ENCODE data around the gene M1AP. TPM values are rescaled to one million over a fixed set of nuclear protein-coding genes. Genes with fewer than 3 reads are reported as not detected.

M1AP gene
- total and polyA plus RNA-seq, 9 of the 15 experiments (the other 6 are each of a cell fraction or from before 2014, with no cell fraction given) = 0.06 to 0.33 (median 0.11) TPM; not detected in 4

GRCh38 chr2:74551530-74551929, 96.6 kb downstream of the M1AP start:
- peak; percentile 26 for FAIRE-seq
- H3K9me1 ChIP-seq (ENCODE audit: control insufficient read depth, insufficient read depth, low read length) = no peaks in the 10 kb centered on the region
- CTCF ChIA-PET (ENCODE audit: low intra/inter-chr PET ratio) = no interaction called here
- no peak for ATAC-seq
- no peak for TF ChIP-seq JUN (IDR thresholded peaks at IDR 0.05; ENCODE audit: borderline replicate concordance, low read depth, low read length)
- TF ChIP-seq JUN (CRISPR knock-in tag; IDR thresholded peaks at IDR 0.05; ENCODE audit: borderline replicate concordance) = no peak
- no peak for TF ChIP-seq KLF10 (CRISPR knock-in tag; IDR thresholded peaks at IDR 0.05)
- no peak for TF ChIP-seq ZNF175 (CRISPR knock-in tag; IDR thresholded peaks at IDR 0.05; ENCODE audit: low read depth)
- TF ChIP-seq DMBX1 (CRISPR knock-in tag; IDR thresholded peaks at IDR 0.05; ENCODE audit: borderline replicate concordance) = no peak
- no peak for TF ChIP-seq NFATC3 (IDR thresholded peaks at IDR 0.05)
- TF ChIP-seq GTF3C2 (IDR thresholded peaks at IDR 0.05; ENCODE audit: borderline replicate concordance, extremely low read depth, insufficient read length) = no peak
- no peak for TF ChIP-seq HMGXB4 (CRISPR knock-in tag; IDR thresholded peaks at IDR 0.05)
- TF ChIP-seq ZNF212 (CRISPR knock-in tag; IDR thresholded peaks at IDR 0.05) = no peak
- no peak for TF ChIP-seq XRCC3 (IDR thresholded peaks at IDR 0.05)
- no peak for TF ChIP-seq CREB3L1 (IDR thresholded peaks at IDR 0.05; ENCODE audit: borderline replicate concordance, low read depth)
- TF ChIP-seq ATF2 (CRISPR knock-in tag; IDR thresholded peaks at IDR 0.05) = no peak
- no peak for TF ChIP-seq HDAC3 (IDR thresholded peaks at IDR 0.05; ENCODE audit: borderline replicate concordance, partially characterized antibody)
- no peak overlapping the region for H3K27ac ChIP-seq (ENCODE audit: extremely low read depth, low read depth, low read length)
- H3K4me2 ChIP-seq (ENCODE audit: insufficient read depth, low read length) = no peak overlapping the region
- no TSS peak for BruUV-seq (replicated peaks)
- POLR2A ChIA-PET = interaction anchor here (0.5 to 1.5 kb wide), 3 partner anchors 9 to 148 kb away, joined by 3 to 4 read pairs (median 3); no protein-coding TSS in a partner anchor
- H3K4me1 ChIP-seq (replicated peaks in 1 of 2; ENCODE audit: control insufficient read depth in 2 of 2, insufficient read depth in 2 of 2, low read length in 2 of 2) = peaks cover 25 to 66% of the 10 kb centered on the region in 2 experiments
- H4K20me1 ChIP-seq (replicated peaks; ENCODE audit: control insufficient read depth, insufficient read depth, low read length) = no peaks in the 10 kb centered on the region
- in situ Hi-C loops (cut with MboI) = no loop called here
- peaks cover 16% of the 10 kb centered on the region; the same call in 2 of the 3 replicates for H3K79me2 ChIP-seq (ENCODE audit: control insufficient read depth, insufficient read depth, low read length)
- intact Hi-C loops (cut with micrococcal nuclease) = no loop called here
- peaks cover 7% of the 10 kb centered on the region; the same call in 1 of the 3 replicates for H3K36me3 ChIP-seq (ENCODE audit: control insufficient read depth, insufficient read depth, low read length)
- H3K9ac ChIP-seq (ENCODE audit: insufficient read depth in 1 of 2, low read depth in 2 of 2, low read length in 2 of 2) = no peak overlapping the region
- no peak overlapping the region for H2AFZ ChIP-seq (ENCODE audit: low read depth, low read length)
- no peak for DNase-seq (ENCODE audit: extremely low read depth in 1 of 4, low spot score in 3 of 4)
- H3K27me3 ChIP-seq (ENCODE audit: control insufficient read depth in 2 of 2, insufficient read depth in 2 of 2, low read length in 2 of 2) = no peaks in the 10 kb centered on the region
- no peak overlapping the region for H3K4me3 ChIP-seq
- no peaks in the 10 kb centered on the region for H3K9me3 ChIP-seq (replicated peaks; ENCODE audit: control insufficient read depth, insufficient read depth, low read depth, low read length)
